Activated CD4-positive, CD25-positive, alpha-beta regulatory T cell (primary cell): ENCODE data around the gene TRIL.

Source experiments
- DNase-seq, 4 experiments: peaks; one replicate each; lab custom pipeline; 2025; lab: John Stamatoyannopoulos, UW

The TRIL gene, protein sequence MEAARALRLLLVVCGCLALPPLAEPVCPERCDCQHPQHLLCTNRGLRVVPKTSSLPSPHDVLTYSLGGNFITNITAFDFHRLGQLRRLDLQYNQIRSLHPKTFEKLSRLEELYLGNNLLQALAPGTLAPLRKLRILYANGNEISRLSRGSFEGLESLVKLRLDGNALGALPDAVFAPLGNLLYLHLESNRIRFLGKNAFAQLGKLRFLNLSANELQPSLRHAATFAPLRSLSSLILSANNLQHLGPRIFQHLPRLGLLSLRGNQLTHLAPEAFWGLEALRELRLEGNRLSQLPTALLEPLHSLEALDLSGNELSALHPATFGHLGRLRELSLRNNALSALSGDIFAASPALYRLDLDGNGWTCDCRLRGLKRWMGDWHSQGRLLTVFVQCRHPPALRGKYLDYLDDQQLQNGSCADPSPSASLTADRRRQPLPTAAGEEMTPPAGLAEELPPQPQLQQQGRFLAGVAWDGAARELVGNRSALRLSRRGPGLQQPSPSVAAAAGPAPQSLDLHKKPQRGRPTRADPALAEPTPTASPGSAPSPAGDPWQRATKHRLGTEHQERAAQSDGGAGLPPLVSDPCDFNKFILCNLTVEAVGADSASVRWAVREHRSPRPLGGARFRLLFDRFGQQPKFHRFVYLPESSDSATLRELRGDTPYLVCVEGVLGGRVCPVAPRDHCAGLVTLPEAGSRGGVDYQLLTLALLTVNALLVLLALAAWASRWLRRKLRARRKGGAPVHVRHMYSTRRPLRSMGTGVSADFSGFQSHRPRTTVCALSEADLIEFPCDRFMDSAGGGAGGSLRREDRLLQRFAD

GRCh38 chr7:28958235-28958979 lies at the start of gene TRIL:
Gene TRIL, minus strand, starts transcription at chr7:28958330. Its CDS starts 284 bp downstream, at chr7:28958046.
- DNase-seq, result no peak

GRCh38 chr7:29007127-29007526 lies 49.0 kb upstream of the TRIL start:
- DNase-seq, result no peak

GRCh38 chr7:29005829-29006228 lies 47.7 kb upstream of the TRIL start:
- DNase-seq, result no peak

- no peak for DNase-seq
These were observed 47.3 kb upstream of the TRIL start for GRCh38 chr7:29005406-29005805.

- DNase-seq, result no peak
These were observed 45.6 kb upstream of the TRIL start for GRCh38 chr7:29003703-29004102.

DNA sequence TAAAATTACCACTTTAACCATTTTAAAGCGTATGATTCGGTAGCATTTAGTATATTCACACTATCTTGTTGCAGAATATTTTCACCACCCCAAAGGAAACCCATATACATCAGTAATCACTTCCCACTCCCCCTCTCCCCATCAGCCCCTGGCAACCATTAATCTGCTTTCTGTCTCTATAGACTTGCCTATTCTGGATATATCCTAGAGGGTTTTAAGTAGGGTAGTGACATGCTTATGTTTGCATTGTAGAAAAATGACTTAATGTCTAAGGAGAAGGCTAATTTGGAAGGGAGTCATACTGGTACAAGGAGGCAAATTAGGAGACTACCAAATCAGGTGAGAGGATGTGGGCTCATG lies 42.6 kb upstream of the TRIL start:
- no peak for DNase-seq

DNA sequence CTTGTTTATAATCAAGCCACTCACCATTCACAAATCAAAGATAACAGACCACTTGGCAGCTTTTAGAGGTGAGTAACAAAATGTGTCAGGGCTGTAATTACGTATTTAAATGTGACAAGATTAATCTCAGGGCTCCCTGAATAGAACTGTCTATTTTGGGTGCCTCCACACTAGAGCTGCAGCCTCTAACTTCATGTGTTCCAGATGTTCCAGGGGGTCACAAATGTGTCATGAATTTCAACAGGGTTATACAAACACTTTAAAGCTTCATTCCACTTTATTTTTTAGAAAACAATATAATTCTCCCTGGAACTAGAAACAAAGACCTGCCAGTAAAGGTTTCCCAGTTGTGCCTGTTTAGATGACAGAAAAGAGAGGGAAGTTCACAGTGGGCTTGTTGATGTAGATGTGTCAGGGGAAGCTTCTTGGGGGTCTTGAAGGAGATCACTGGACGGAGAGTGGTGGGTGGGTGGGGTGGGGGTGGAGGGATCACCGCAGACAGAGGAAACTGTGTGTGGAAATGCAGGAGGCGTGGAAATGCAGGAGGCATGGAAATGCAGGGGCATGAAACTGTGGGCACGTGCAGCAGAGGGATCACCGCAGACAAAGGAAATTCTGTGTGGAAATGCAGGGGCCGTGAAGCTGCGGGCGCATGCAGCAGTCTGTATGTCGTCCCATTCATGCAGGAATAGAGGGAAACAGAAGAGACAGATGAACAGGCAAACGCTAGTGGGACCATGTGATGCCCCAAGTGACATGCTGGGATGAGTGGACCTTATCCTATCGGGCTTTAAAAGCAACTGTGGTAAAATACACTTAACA lies 42.0 kb upstream of the TRIL start:
- no peak for DNase-seq

- DNase-seq, result no peak
These were observed 41.3 kb upstream of the TRIL start for GRCh38 chr7:28999427-28999826.

- DNase-seq, result no peak
These were observed 40.0 kb upstream of the TRIL start for GRCh38 chr7:28998105-28998504.

DNA sequence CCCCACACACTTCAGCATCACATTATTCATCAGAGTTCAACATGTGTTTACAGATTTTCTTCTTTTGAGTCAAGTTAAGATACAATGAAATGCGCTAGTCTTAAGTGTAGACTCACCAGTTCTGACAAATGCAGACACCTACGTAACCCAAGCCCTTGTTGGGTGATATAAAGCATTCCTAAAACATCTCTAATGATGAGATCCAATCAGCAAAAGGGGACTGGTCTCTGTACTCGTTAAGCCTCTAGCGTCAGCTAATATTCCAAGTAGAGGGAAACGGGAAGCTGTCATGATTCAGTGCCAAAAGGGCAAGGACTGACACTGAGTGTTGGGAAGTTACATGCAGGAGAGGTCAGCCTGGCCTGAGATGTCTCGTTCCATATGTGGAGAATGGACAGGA lies 38.7 kb upstream of the TRIL start:
- no peak for DNase-seq

DNA sequence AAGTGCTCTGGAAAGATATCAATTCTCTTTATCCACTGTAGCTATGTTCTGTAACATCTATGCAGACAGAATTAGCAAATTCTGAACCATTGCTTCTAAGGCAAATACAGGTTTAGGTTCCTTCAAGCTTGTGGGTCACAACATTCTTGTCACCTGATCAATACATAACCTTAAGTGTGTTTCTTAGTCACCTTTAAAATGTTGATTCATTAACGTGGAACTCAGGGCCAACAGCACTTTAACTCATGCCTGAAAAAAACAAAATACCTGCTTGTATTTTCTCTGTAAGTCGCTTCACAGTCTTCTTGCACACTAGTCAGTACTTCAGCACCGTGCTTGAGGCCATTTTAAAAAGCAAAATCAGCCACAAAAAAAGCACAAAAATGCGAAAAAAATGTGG lies 35.2 kb upstream of the TRIL start:
- DNase-seq, result no peak

DNA sequence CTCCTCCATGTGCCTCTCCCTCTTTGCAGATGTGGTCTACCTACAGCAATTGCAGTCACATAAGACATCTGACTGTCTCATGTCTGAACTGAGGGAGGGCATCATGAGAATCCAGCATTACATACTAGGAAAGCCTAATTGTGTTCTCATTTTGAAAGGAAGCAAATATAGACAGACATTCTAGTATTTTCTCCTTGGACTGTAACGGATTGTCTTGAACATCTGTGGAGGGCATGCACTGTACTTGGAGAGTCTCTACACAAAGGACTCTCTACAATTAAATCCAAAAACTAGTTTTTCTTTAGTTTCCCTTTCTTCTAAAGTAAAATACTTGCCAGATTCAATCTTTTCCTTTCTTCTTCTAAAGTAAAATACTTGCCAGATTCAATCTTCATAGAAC lies 34.7 kb upstream of the TRIL start:
- no peak for DNase-seq

GRCh38 chr7:28990200-28990960 lies 32.2 kb upstream of the TRIL start:
- DNase-seq, result no peak

DNA sequence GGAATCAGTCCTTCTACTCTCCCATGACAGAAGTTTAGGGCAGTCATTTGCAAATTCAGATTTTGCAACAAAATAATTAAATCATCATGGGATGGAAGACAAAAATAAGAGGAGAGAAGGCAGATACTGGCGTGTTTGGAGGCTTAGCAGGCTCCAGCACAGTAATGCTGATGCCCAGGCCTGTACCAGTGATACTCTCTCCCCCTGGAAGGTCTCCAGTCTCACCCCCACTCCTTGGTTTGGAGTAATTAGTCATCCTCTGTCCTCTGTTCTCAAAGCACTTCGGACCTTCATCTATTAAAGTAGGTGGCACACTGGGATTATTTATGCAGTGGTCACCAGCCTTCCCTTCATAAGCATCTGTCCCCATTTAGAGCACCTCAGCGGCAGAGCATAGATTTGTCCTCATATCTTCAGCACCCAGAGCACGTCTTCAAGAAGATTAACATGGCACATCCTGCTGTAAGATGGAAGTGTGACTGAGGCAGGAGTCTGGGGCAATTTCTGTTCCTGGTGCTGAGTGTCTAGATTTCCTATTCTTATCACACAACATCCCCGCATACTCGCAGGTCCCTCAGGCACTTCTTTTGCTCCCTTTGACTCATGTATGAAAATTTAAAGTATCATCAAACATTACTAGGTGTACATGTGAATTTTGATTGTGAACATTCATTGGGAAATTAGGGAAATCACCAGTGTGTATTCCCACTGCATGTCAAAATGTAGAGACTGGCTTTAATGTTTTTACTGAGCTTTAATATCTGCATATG lies 31.3 kb upstream of the TRIL start:
- DNase-seq, result no peak

DNA sequence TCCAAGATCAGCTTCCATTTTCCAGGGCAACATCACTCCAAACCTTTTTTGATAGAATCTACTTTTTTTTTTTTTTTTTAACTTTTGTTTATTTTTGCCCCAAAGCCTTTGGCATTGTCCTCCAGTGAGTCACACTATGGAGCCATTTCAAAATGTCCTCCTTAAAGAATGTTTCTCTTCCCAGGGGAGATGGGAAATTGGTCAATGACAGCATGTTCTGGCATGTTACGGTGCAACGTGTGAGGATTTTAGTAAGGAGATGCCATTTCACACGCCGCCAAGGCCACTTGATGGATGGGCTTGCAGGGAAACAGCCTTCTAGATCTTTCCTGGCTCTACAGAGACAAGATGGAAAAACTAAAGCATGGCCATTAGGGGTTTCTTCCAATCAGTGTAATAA lies 30.7 kb upstream of the TRIL start:
- DNase-seq, result no peak

DNA sequence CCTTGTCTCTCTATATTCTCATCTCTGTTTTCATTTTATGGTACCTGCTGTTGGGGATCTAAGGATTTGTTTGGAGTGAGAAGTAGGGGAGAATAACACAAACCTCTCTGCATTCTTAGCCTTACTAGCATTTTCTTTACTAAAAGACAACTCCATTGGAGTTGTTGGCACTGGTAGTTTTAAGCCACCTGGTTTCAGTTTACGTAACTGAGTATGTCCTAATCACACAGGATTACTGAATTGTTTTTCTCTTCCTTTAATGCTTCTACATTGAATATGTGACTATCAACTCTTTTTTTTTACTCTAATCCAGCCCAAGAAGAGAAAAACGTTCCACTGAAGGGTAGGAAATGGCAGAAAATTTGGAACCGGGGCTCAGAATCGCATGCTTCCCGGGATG lies 30.0 kb upstream of the TRIL start:
- no peak for DNase-seq

DNA sequence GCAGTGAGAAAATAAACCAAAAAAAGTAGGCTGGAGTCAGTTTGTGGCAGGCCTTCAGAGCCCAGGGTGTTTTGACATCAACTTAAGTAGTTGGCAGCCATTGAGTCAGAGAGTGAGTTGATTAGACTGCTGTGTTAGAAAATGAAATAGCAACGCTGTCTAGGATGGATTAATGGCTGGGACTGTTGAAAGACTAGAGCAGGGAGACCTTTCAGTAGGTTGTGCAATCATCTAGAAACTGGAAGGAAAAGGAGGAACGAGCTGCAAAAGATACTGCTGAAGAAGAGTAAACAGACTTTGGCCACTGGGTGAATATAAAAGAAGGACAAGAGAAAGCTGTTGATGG lies 28.6 kb upstream of the TRIL start:
- no peak for DNase-seq

- DNase-seq, result no peak
These were observed 28.1 kb upstream of the TRIL start for GRCh38 chr7:28986028-28986764.

- no peak for DNase-seq
These were observed 26.5 kb upstream of the TRIL start for GRCh38 chr7:28984631-28985030.

- no peak for DNase-seq
These were observed 26.1 kb upstream of the TRIL start for GRCh38 chr7:28984217-28984616.
